ENCODE results near the gene TPBGL.

DNA sequence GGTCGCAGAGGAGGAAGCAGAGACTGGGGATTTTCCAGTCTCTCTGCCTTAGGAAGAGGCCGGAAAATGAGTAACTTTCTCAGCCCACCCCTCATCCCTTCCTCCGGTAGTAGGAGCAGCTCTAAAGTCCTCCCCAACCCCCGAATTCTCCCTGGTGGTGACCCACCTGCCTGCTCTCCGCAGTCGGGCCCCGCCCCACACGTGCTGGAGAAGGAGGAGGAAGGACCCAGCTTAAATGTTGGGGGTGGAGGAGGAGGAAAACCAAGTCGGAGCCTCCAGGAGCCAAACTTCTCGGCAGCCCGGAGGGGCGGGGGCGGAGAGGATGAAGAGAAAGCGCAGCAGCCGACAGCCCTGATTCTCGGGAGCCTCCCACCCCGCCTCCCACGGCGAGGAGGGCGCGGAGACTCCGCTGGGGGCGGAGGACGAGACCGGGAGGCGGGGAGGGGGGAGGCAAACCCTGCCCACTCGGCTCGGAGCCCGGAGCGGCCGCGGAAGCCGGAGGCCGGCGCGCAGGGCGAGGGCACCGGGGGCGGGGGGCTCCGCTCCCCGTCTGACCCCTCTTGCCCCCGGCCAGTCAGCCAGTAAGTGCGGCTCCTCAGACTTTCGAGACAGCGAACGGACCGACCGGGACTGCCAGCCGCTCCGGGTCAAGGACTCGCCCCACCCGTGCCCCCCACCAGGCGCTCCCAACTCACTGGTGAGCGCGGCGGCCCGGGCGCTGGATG, at the start of gene TPBGL:
- TF ChIP-seq GATA3 (IDR thresholded peaks at IDR 0.05; ENCODE audit: low read depth, low read length) = no peak
- no peak for TF ChIP-seq GATA2 (IDR thresholded peaks at IDR 0.05; ENCODE audit: low read depth, low read length)

All from SH-SY5Y (cell line).